Measurements from ENCODE around the gene ROR2.
"Not testable (repeated sequence)": the region's sequence is repeated elsewhere in the genome, so short reads cannot be mapped to it uniquely, and the experiment has no call there.

The ROR2 gene

DNA sequence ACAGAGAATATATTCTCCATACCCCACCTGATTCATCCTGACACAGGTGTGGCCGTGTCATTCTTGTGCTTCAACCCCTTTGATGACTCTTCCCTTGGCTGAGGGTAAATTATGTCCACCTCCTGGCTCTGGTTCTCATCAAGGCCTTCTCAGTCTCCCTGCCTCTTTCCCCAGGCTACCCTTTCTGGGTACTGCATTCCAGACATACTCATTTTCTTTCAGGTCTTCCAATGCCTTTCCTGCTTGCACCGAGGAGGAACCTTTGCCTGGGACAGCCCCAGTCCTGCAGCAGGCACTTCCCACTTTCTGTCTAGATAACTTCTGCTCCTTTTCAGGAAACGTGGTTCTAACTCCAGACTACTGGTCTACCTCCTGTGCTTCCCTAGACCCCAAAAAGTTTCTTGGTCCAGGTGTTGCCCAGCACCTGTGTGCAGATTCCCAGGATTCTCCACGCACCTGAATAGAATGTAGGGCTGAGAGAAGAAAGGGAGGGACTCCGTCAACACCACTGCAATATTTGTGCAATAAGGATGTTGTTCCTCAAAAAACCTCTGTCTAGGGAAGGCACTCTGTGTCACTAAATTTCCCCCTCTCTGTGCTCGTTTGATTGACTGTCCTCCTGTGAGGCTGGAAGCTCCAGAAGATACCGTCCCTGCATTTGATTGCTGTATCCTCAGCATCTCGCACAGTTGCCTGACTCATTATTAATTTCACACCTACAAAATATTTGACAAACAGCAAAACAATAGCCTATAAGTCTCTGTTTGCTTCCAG lies 271.0 kb downstream of the ROR2 start:
- DNase-seq (ENCODE audit: low read depth) = no peak

DNA sequence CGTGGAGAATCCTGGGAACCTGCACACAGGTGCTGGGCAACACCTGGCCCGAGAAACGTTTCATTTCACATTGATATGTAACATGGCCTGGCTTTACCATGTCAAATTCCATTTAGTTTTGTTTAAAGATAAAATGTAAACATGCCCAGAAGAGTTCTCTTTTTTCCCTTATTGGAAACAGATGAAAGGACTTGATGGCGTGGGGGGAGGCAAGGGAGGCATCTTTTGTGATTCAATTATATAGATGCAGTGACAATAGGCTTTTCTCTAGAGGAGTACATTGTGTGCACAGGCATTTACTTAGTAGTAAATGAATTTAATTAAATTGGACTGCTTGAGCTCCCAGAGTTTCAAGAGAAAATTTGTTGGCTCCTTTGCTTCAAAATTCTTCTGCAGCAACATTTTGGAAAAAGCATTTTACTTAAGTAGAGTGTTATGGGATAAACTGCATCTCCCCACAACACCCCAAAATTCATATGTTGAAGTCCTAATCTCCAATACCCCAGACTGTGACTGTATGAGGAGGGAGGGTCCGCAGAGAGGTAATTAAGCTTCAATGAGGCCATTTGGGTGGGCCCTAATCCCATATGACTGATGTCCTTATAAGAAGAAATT lies 272.1 kb downstream of the ROR2 start:
- no peak for DNase-seq (ENCODE audit: low read depth)

DNA sequence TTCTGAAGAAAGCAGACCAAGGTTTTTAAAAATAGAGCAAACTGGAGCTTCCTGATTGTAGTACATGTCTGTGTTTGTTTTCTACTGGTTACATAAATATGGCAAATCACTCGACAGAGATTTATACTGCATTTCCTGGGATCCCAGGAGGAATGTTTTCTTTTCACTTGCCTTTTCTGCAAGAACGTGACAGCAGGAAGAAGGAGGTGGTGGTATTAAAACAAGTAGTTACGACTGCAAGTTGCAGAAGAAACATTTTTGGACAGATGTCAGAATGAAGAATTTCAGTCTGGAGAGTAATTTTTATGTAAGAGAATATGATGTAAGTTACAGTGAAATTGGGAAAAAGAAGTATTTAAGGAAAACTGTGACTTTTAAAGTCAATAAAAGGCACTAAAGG lies 272.7 kb downstream of the ROR2 start:
- no peak for DNase-seq (ENCODE audit: low read depth)

DNA sequence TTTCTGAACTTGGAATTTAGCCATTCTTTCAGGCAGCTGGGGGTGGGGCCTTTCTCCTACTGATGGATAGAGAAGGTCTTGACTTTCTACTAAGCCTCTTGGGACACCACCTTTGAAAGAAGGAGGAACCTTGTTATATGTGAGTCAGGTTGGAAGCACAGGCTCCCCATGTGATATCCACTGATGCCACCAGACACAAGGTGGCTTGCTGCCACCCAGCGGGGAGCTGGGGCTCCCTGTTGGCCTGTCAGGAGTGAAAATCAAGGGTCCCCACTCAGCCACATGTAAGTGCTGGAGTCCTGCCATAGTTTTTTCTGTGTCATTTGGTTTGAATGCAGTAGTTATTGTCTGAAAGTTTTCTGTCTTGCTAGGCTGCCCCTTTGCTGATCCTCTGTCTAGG lies 274.0 kb downstream of the ROR2 start:
- no peak for DNase-seq (ENCODE audit: low read depth)

DNA sequence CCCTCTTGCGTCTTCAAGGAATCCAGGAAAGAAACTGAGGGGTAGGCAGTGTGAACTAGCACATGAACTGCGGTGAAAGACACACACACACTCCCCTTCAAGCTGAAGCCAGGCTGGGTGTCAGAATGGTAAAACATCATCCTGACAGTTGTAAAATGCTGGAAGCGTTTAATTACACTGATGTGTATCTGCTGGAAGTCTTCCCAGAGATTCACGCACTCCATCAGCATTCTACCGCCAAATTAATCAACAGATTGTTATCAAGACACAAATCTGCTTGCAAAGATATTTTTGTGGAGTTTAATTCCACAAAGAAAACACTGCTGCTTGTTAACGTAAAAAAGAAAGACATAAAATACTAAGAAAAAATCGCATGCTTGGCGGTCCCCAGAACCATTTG lies 285.4 kb downstream of the ROR2 start:
- no peak for DNase-seq (ENCODE audit: low read depth)

DNA sequence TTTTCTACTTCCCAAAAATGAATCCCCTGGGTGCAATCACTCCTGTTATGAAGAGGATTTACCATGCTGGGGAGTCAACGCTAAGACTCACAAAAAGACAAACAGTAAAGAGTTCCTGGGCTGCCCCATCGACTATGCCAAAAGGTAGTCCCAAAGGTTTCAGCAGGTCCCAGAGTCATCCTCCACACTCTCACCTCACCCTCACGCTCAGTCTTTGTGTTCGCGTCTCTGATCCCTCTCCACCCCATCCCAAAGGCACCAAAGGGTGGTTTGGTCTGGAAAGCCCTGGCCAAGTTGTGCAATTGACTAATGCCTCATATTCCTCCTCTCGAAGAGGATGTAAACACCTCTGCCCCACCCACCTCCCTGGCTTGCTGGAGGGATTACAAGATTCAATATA lies 286.2 kb downstream of the ROR2 start:
- DNase-seq (ENCODE audit: low read depth) = no peak

DNA sequence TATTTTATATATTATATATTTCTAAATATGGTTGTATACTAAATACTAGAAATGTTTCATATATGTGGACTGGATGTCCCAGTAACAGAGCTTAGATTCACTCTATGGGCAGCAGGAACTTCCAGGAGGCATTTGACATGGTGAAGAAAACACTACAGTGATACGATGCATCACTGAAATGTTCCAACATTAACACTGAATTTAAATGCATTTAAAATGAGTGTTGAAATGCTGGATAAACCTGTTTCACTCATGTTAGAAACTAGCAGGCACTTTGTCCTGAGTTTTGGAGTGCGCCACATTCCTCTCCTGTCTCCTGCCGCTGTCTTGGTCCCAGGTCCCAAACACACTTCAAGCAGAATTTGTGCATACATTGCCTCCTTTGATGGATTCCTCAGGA lies 288.6 kb downstream of the ROR2 start:
- no peak for DNase-seq (ENCODE audit: low read depth)

DNA sequence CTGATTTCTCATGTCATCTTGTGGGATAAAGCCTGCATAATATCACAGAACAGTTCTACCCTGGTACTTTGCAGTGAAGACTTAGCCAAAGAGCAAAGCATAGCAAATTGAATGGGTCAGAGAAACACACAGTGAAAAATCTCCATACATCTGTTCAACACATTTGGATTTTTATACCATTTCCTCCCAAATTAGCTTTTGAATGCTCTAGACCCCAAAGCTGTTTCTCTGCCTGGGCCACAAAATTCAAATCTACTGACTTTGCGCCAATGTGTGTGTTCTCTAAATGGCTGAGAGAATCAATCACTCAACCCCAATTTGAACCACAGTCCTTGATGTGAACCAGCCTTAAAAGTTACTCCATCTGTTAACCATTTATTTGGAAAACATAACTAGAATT lies 289.5 kb downstream of the ROR2 start:
- no peak for DNase-seq (ENCODE audit: low read depth)

DNA sequence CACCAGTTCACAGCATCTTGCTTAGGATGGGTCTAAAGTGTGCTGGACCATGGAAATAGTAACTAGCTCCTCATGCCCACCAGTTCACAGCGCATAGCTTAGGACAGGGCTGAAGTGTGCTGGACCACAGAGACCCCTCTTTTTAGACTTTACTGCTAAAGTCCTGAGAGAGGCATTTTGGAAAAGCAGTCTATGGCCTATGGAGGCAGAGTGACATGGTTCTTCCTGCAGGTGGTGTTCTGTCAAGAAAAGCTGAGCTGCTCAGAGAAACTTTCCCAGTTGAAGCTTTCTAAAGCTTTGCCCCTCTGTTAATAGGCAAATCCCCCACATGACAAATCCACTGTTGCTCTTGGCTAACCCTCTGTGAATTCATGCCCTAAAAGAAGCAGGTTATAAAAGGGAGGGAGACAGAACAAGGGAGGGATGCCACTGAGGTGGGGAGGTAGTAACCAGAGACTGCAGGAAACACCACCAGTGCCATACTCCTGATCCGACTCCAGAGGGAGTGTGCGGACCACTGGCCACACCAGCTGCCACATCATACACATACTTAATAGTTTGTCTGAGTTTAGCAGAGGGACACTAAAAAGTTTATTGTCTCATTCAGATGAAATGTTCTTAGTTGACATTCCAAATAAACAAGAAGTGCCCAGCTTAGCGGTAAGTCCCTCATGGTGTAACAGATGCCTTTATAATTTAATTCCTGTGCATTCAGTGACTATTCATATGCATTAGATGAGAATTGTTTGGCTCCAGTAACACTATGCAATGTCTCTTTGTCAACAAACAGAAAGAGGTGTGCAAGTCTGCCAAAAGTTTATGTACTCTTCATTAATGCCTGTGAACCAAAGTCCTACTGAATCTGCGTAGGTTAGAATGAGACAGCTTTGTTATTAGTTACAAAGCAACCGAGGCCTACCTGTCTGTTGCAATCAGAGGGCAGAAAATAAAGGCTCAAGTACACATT lies 290.2 kb downstream of the ROR2 start:
- no peak for DNase-seq (ENCODE audit: low read depth)

DNA sequence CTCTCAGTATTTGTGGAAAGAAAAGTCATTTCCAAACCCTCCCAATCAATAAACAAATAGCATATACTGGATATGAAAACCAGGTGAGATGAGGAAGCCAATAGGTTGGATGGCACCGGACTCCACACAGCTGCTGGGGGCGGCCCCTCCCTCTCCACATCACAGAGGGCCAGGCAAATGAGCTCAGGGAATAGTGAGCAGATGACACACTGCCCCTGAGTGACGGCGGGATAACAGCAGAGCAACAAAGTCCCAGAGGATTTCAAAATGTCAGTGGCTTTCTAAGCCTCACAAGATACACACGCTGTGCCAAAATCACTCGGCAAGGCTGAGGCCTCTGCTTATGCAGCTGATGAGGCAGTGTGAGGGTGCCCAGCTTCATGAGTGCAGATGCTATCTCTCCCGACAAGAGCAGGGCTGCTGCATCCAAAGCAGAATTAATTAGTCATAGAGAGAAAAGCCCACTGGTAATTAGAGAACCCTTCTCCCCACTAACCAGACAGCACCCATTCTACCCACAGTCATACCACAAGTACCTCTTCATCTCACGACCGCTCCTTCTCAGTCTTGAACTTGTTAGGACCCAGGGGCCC lies 291.4 kb downstream of the ROR2 start:
- DNase-seq (ENCODE audit: low read depth) = no peak

DNA sequence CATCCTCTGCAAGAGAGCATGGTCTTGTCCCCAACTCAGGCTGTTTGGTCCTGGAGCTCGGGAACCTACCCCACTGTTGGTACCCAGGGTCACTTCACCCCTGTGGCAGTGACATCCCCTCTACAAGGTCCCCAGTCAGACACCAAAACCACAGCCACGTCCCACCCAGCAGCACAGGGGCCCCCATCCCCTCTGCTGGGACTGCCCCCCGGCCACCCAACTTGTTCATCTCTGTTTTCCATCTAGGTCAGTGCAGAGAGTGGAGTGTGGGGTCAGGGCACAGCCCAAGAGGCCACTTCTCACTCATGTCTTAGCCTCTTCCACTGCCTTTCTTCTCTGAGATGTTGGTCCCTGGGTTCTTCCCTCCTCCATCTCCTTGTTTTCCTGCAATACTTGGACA lies 292.5 kb downstream of the ROR2 start:
- DNase-seq (ENCODE audit: low read depth) = no peak

DNA sequence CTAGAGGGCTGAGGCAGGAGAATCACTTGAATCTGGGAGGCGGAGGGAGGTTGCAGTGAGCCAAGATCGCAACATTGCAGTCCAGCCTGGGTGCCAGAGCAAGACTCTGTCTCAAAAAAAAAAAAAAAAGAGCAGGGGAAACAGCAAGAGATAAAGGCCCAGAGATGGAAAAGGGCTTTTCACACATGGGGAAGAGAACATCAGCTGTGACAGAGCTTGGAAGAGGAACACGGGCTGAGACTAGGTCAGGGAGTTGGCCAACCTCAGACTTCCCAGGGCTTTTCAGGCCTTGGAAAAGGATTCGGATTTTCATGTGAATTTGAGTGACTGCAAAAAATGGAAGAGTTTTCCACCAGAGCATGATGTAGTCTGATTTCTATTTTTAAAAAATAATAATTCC lies 294.4 kb downstream of the ROR2 start:
- no peak for DNase-seq (ENCODE audit: low read depth)

DNA sequence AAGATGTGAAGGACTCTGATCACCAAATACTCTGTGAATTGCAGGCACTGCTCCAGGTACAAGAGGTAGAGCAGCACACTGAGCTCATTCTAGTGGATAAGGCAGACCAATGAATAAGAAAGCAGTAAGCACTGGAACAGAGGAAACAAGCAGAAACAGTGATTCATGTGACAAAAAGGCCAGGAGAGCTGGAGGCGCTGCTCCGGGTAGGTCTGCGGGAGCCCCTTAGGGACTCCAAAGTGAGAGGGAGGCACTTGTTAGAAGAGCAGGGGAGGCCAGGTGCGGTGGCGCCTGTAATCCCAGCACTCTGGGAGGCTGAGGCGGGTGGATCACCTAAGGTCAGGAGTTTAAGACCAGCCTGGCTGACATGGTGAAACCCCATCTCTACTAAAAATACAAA lies 294.8 kb downstream of the ROR2 start:
- DNase-seq (ENCODE audit: low read depth) = no peak

DNA sequence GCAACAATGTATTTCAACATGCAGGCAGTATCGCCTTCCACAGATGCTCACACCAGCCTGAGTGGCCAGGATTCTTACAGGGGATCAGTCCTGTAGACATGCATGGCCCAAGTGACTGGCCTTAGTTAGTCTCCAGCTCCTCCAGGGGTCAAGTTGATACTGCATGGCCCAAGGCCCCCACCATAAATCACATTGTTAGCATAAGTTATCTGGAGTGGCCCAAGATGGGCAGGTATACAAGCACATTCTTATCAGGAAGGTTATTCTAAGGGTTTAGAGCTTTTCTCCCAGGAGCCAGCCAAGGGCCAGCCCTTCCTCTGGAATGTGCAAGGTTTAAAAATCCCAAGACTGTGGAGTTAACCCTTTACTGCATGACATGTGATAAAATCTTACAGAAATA lies 295.5 kb downstream of the ROR2 start:
- DNase-seq (ENCODE audit: low read depth) = no peak

DNA sequence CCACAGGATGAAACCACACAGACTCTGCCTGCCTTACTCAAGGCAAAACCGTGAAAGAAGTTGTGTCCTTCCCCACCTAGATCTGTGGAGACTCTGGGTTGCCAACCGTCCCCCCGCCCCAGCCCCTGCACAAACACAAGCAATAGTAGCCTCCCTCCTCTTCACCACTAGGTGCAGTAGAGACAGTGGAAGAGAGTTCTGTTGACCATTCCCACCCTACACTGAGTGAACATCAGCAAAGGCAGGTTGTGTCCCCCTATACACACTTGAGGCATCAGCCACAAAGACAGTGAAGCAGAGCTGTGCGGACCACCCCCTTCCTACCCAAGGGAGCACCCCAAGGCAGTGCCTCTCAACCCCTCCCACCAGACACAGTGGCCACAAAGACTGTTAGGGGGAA lies 302.7 kb downstream of the ROR2 start:
- no peak for DNase-seq (ENCODE audit: low read depth)

DNA sequence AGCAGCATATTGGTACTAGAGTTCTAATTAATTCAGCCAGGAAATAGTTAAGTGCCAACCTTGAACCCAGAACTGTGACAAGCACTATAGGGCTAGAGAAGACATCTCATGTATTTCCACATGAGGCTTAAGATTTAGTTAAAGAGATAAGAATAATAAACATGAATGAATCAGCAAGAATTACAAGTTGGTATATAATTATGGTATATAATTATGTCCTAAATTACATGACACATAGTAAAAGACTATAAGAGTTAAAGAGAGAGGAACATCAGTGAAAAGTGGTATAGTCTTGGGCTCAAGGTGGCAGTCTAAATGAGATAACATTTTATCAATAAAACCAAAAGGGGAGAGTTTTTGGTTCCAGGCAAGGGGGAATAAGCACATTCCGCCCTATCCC lies 303.3 kb downstream of the ROR2 start:
- DNase-seq (ENCODE audit: low read depth) = no peak

DNA sequence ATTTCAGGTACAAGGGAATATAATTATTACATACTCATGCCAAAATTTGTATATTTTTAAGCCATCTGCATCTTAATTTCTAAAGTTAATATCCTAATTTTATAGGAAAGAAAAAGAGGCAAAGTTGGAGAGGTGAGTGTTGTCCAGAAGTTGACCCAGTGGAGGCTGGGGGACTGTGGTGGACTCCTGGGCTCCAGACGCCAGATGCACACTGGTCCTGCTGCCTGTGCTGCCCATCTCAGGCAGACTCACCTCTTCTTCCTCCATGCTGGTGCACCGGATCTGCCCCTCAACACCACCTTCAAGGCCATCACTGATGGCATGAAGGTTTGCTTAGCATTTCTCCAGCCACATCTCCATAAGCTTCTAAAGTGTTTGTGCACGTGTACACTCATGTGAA lies 305.6 kb downstream of the ROR2 start:
- no peak for DNase-seq (ENCODE audit: low read depth)

DNA sequence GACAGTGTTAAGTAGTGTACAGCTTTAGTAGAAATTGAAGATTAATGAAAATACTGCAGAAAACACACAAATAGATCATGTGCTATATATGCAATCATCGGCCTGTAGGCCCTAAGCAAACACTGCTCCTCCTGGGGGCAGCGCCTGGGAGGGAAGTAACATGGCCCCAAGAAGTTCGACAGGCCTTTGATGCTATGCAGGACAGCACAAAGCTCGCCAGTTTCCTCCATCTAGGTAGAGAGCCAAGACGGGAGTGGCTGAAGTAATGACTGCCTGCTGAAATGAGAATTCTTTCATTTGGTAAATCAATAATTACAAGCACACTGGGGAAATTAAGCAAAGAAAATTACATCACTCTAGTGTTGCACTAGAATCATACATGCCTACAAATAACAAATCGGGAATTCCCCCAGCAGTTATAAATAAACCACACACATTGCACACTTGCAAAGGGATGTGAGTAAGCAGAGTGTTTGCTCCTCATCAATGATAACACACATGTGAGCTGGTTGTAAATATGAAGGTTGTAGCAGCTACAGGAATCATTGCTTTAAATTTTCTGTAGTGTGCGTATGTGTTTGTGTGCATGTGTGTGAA lies 306.4 kb downstream of the ROR2 start:
- DNase-seq (ENCODE audit: low read depth) = no peak

DNA sequence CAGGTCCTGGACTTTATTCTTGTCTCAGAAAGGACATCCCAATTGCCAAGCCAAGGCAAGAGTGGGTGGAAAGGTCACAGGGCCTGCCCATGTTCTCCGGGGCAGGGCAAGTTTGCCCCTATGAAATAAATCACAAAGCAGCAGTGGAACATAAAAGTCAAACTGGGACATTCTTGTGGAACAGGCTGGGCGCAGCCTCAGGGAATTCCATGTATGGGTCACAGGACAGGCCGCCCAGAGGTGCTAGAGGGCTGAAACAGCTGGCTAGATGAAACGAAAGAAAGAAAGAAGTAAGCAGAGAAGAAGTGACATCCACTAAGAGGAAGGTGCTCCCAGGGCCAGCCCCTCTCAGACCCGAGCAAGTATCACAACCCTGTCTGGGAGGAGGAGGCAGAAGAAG lies 307.3 kb downstream of the ROR2 start:
- DNase-seq (ENCODE audit: low read depth) = no peak

DNA sequence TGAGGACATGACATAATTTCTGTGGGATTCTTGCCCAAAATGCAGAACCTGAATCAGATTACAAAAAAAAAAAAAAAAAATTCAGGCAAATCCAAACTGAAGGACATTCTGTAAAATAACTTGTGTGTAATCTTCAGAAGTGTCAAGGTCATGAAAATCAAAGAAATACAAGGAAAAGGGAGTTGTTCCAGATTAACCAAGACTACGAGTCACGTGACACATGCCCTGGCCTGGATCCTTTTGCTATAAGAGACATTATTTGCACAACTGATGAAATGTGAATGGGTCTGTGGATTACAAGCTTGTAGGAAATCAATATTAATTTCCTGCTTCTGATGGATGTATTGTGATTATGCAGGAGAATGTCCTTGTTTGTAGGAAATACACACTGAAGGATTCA lies 309.6 kb downstream of the ROR2 start:
- DNase-seq (ENCODE audit: low read depth) = no peak

DNA sequence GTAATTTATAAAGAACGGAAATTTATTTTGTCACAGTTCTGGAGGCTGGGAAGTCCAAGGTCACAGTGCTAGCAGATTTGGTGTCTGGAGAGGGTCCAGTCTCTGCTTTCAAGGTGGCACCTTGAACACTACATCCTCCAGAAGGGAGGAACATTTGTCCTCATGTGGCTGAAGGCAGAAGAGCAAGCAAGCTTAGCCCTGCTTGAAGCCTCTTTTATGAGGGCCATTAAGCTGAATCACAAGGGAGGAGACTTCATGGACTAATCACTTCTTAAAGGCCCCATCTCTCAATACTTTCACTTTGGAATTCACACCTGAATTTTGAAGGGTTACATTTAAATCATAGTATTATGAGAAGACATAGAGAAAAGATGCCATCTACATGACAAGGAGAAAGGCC lies 311.0 kb downstream of the ROR2 start:
- DNase-seq (ENCODE audit: low read depth) = no peak

DNA sequence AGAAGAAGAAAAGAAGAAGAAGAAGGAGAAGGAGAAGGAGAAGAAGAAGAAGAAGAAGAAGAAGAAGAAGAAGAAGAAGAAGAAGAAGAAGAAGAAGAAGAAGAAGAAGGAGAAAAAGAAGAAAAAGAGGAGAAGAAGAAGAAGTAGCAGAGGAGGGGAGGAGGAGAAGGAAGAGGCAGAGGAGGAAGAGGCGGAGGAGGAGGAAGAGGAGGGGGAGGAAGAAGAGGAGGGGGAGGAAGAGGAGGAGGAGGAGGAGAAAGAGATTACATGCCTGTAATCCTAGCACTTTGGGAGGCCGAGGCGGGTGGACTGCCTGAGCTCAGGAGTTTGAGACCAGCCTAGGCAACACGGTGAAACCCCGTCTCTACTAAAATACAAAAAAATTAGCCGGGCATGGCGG lies 315.2 kb downstream of the ROR2 start:
- DNase-seq (ENCODE audit: low read depth) = not testable (repeated sequence)
